Right lobe of liver (tissue), 4 donors: ENCODE results near the gene IRX2.

Experiments
- POLR2A ChIP-seq: fragments of 450-650 bp; IDR thresholded peaks from one replicate; pipeline ENCODE4 v1.6.1; 2017; ENCODE audit warnings: antibody characterized with exemption, mild to moderate bottlenecking
- TF ChIP-seq, protein P1 (sequence below), 4 donors: fragments of 200-600 bp in 3 of 4; fragments of 450-650 bp in 1 of 4; IDR thresholded peaks; one replicate each; pipeline versions ENCODE4 v1.5.1 to v1.8.0; 2016 to 2022; ENCODE audit warnings: antibody characterized with exemption in 4 of 4, mild to moderate bottlenecking in 2 of 4
- donor health status: DM: no; HTN: no; CAD: no.
- donor health status: DM: no; HTN: no; CAD: no.
- donor health status: DM: no; HTN: yes; CAD: no.

GRCh38 chr5:2703615-2704014 is 47.9 kb downstream of the IRX2 start:
- TF ChIP-seq, protein P1, sequence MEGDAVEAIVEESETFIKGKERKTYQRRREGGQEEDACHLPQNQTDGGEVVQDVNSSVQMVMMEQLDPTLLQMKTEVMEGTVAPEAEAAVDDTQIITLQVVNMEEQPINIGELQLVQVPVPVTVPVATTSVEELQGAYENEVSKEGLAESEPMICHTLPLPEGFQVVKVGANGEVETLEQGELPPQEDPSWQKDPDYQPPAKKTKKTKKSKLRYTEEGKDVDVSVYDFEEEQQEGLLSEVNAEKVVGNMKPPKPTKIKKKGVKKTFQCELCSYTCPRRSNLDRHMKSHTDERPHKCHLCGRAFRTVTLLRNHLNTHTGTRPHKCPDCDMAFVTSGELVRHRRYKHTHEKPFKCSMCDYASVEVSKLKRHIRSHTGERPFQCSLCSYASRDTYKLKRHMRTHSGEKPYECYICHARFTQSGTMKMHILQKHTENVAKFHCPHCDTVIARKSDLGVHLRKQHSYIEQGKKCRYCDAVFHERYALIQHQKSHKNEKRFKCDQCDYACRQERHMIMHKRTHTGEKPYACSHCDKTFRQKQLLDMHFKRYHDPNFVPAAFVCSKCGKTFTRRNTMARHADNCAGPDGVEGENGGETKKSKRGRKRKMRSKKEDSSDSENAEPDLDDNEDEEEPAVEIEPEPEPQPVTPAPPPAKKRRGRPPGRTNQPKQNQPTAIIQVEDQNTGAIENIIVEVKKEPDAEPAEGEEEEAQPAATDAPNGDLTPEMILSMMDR (IDR thresholded peaks at IDR 0.05) = no peak
- no peak for TF ChIP-seq POLR2A
